ENCODE measurements around the gene HM13. TPM values are rescaled to one million over a fixed set of nuclear protein-coding genes. Genes with fewer than 3 reads are reported as not detected.
"Not testable (repeated sequence)": the region's sequence is repeated elsewhere in the genome, so short reads cannot be mapped to it uniquely, and the experiment has no call there.

Gene HM13
- total and polyA plus RNA-seq, 9 of the 15 experiments (the other 6 are each of a cell fraction or from before 2014, with no cell fraction given): 7.7 to 136 (median 74.5) TPM

DNA sequence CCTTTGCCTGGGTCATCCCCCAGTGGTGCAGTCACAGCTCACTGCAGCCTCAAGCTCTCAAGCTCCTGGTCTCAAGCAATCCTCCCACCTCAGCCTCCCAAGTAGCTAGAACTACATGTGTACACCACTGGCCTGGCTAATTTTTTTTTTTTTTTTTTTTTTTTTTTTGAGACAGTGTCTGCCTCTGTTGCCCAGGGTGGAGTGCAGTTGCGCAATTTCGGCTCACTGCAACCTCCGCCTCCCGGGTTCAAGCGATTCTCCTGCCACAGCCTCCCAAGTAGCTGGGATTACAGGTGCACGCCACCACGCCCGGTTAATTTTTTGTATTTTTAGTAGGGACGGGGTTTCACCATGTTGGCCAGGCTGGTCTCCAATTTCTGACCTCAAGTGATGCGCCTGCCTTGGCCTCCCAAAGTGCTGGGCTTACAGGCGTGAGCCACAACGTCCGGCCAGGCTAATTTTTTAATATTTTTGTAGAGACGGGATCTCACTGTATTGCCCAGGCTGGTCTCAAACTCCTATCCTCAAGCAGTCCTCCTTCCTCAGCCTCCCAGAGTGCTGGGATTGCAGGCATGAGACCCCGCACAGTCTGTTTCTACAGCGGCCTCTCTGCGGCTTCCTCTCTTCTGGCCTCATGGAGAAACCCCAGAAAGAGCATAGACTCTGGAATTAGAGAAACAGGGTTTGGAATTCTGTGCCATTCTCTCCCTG lies 65.9 kb downstream of the HM13 start:
- intact Hi-C loops (cut with micrococcal nuclease); ATAC-seq; BruUV-seq (replicated peaks); H3K27ac ChIP-seq (ENCODE audit: extremely low read depth, low read depth, low read length); H3K36me3 ChIP-seq (ENCODE audit: control insufficient read depth, insufficient read depth, low read length); H3K79me2 ChIP-seq (ENCODE audit: control insufficient read depth, insufficient read depth, low read length); H2AFZ ChIP-seq (ENCODE audit: low read depth, low read length); H3K27me3 ChIP-seq (ENCODE audit: control insufficient read depth in 2 of 2, insufficient read depth in 2 of 2, low read length in 2 of 2); H3K9me1 ChIP-seq (ENCODE audit: control insufficient read depth, insufficient read depth, low read length); H3K4me3 ChIP-seq; H3K9ac ChIP-seq (ENCODE audit: insufficient read depth in 1 of 2, low read depth in 2 of 2, low read length in 2 of 2); FAIRE-seq; H4K20me1 ChIP-seq (replicated peaks; ENCODE audit: control insufficient read depth, insufficient read depth, low read length); DNase-seq (ENCODE audit: extremely low read depth in 1 of 4, low spot score in 3 of 4); H3K4me2 ChIP-seq (ENCODE audit: insufficient read depth, low read length); H3K9me3 ChIP-seq (replicated peaks; ENCODE audit: control insufficient read depth, insufficient read depth, low read depth, low read length); TF ChIP-seq CEBPG (CRISPR knock-in tag; IDR thresholded peaks at IDR 0.05): not testable (repeated sequence)
- ChIA-PET CTCF (ENCODE audit: low intra/inter-chr PET ratio) (interaction anchor here (0.6 kb wide), 1 partner anchor 22 kb away, joined by 3 read pairs; no protein-coding TSS in a partner anchor), POLR2A (interaction anchor here (0.7 kb wide), 1 partner anchor 32 kb away, joined by 3 read pairs; no protein-coding TSS in a partner anchor)
- in situ Hi-C loops (cut with MboI): loop anchor here (25.0 kb wide), 1 partner anchor 1057 kb away; no protein-coding TSS in a partner anchor
- TF ChIP-seq CEBPG (tag; conservative IDR thresholded peaks at IDR 0.05 in 1 of 2, IDR thresholded peaks at IDR 0.05 in 1 of 2): peak in 1 of 2 experiments; percentile 63; a peak in 2 of 4 replicates
- peak; percentile 74 for TF ChIP-seq CEBPB (tag; IDR thresholded peaks at IDR 0.05)
- peak; percentile 64 for TF ChIP-seq ZNF121 (CRISPR knock-in tag; conservative IDR thresholded peaks at IDR 0.05)
- WGBS (ENCODE audit: insufficient coverage, low coverage, missing lambda C conversion rate): 98% methylated on average over 12 of the region's 17 CpGs
- H3K4me1 ChIP-seq (replicated peaks in 1 of 2; ENCODE audit: control insufficient read depth in 2 of 2, insufficient read depth in 2 of 2, low read length in 2 of 2): peaks cover 0 to 10% of the 10 kb centered on the region in 2 experiments; a peak in 2 of 5 replicates

DNA sequence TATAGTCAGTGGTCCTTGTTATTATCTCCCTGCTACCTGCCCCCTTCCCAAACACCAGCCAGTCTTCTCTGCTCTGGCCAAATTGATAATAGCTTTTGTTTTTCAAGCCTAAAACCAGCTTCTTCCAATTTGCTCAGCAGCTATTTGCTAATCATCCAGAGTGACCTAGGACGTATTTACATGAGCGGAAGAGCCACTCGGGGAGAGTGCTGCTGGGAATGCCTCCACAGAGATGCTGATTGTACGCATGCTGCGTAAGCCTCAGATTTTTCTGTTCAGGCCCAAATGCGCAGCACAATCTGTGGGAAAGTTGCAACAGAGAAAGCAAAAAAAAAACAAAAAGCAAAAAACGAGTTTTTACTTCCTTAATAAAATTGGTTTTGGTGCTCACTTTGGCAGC lies 66.5 kb downstream of the HM13 start:
- WGBS (ENCODE audit: insufficient coverage, low coverage, missing lambda C conversion rate): 72% methylated on average over 7 of the region's 7 CpGs
- no peak for TF ChIP-seq ZNF408 (CRISPR knock-in tag; IDR thresholded peaks at IDR 0.05; ENCODE audit: low read depth)
- TF ChIP-seq SRF (CRISPR knock-in tag; IDR thresholded peaks at IDR 0.05): no peak
- no peak for TF ChIP-seq SMAD2 (IDR thresholded peaks at IDR 0.05; ENCODE audit: low read depth, low read length)
- no peak for TF ChIP-seq ZFP36 (IDR thresholded peaks at IDR 0.05; ENCODE audit: low read depth, low read length, partially characterized antibody)
- TF ChIP-seq HNRNPUL1 (IDR thresholded peaks at IDR 0.05; ENCODE audit: low read length): no peak
- no peak for TF ChIP-seq EHMT2 (IDR thresholded peaks at IDR 0.05)
- TF ChIP-seq, protein P1, sequence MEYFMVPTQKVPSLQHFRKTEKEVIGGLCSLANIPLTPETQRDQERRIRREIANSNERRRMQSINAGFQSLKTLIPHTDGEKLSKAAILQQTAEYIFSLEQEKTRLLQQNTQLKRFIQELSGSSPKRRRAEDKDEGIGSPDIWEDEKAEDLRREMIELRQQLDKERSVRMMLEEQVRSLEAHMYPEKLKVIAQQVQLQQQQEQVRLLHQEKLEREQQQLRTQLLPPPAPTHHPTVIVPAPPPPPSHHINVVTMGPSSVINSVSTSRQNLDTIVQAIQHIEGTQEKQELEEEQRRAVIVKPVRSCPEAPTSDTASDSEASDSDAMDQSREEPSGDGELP (CRISPR knock-in tag; IDR thresholded peaks at IDR 0.05; ENCODE audit: borderline replicate concordance): no peak
- TF ChIP-seq, protein P2, sequence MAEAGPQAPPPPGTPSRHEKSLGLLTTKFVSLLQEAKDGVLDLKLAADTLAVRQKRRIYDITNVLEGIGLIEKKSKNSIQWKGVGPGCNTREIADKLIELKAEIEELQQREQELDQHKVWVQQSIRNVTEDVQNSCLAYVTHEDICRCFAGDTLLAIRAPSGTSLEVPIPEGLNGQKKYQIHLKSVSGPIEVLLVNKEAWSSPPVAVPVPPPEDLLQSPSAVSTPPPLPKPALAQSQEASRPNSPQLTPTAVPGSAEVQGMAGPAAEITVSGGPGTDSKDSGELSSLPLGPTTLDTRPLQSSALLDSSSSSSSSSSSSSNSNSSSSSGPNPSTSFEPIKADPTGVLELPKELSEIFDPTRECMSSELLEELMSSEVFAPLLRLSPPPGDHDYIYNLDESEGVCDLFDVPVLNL (CRISPR knock-in tag; IDR thresholded peaks at IDR 0.05; ENCODE audit: low read depth): no peak
- no peak for TF ChIP-seq MBD2 (IDR thresholded peaks at IDR 0.05; ENCODE audit: borderline replicate concordance, low read depth)

More for the DNA sequence above, 66.5 kb downstream of the HM13 start:
- Histone ChIP-seq H3K4me3 (no peak overlapping the region), H3K4me2 (ENCODE audit: insufficient read depth, low read length) (no peak overlapping the region), H3K4me1 (replicated peaks in 1 of 2; ENCODE audit: control insufficient read depth in 2 of 2, insufficient read depth in 2 of 2, low read length in 2 of 2) (peaks cover 0 to 10% of the 10 kb centered on the region in 2 experiments; a peak in 2 of 5 replicates), H3K27me3 (ENCODE audit: control insufficient read depth in 2 of 2, insufficient read depth in 2 of 2, low read length in 2 of 2) (no peaks in the 10 kb centered on the region), H3K9me3 (replicated peaks; ENCODE audit: control insufficient read depth, insufficient read depth, low read depth, low read length) (0 out of 2 replicates have a peak, but pooled peaks cover 4% of the 10 kb centered on the region), H3K27ac (ENCODE audit: extremely low read depth, low read depth, low read length) (no peak overlapping the region), H3K36me3 (ENCODE audit: control insufficient read depth, insufficient read depth, low read length) (no peaks in the 10 kb centered on the region), H4K20me1 (replicated peaks; ENCODE audit: control insufficient read depth, insufficient read depth, low read length) (no peaks in the 10 kb centered on the region), H3K9ac (ENCODE audit: insufficient read depth in 1 of 2, low read depth in 2 of 2, low read length in 2 of 2) (no peak overlapping the region; a peak in 1 of 4 replicates), H3K79me2 (ENCODE audit: control insufficient read depth, insufficient read depth, low read length) (no peaks in the 10 kb centered on the region), H2AFZ (ENCODE audit: low read depth, low read length) (no peak overlapping the region), H3K9me1 (ENCODE audit: control insufficient read depth, insufficient read depth, low read length) (no peaks in the 10 kb centered on the region)
- ChIA-PET CTCF (ENCODE audit: low intra/inter-chr PET ratio) (interaction anchor here (0.6 kb wide), 1 partner anchor 23 kb away, joined by 3 read pairs; no protein-coding TSS in a partner anchor), POLR2A (no interaction called here)
- FAIRE-seq (no peak), ATAC-seq (no peak), DNase-seq (ENCODE audit: extremely low read depth in 1 of 4, low spot score in 3 of 4) (no peak)
- in situ Hi-C loops (cut with MboI): loop anchor here (25.0 kb wide), 1 partner anchor 1057 kb away; no protein-coding TSS in a partner anchor
- intact Hi-C loops (cut with micrococcal nuclease): no loop called here
- no TSS peak for BruUV-seq (replicated peaks)
